ENCODE measurements around the gene APLNR. TPM values are rescaled to one million over a fixed set of nuclear protein-coding genes. Genes with fewer than 3 reads are reported as not detected.

APLNR gene
- total and polyA plus RNA-seq, 2 of the 8 experiments (the other 6 are each of a cell fraction or from before 2014, with no cell fraction given) = 0.80 TPM; not detected in 1

GRCh38 chr11:57222239-57222638, 14.8 kb downstream of the APLNR start (continued):
- TF ChIP-seq HDAC2 (IDR thresholded peaks at IDR 0.05; ENCODE audit: borderline replicate concordance in 1 of 2, low read depth in 2 of 2, low read length in 2 of 2) = no peak
- no peak for TF ChIP-seq TEAD4 (IDR thresholded peaks at IDR 0.05; ENCODE audit: low read depth, low read length)
- TF ChIP-seq TBP (IDR thresholded peaks at IDR 0.05; ENCODE audit: low read depth, low read length) = no peak
- TF ChIP-seq GABPA (IDR thresholded peaks at IDR 0.05; ENCODE audit: borderline replicate concordance, insufficient read depth, low read length) = no peak
- TF ChIP-seq CHD2 (IDR thresholded peaks at IDR 0.05; ENCODE audit: low read length) = no peak
